Inflammatory macrophage (primary cell): ENCODE data around the gene LCN1.

Experiments used
- DNase-seq, 2 donors: peaks; one replicate each; pipeline ENCODE4 v3.0.0-alpha.2; 2020 to 2022

The LCN1 gene

GRCh38 chr9:135574331-135574730, 53.1 kb downstream of the LCN1 start:
- no peak for DNase-seq

GRCh38 chr9:135574943-135575342, 53.7 kb downstream of the LCN1 start:
- no peak for DNase-seq
